Uterus (tissue), 2 donors: ENCODE measurements around the gene MORN4.

Experiments used
- CTCF ChIP-seq, 4 experiments: fragments of 200-600 bp in 2 of 4; fragments of 450-650 bp in 2 of 4; sonication (generic) in 2 of 4; IDR thresholded peaks; one replicate each; pipeline ENCODE4 v1.5.1; 2016 to 2019; ENCODE audit warnings: antibody characterized with exemption in 4 of 4, mild to moderate bottlenecking in 2 of 4, moderate library complexity in 1 of 4
- POLR2A ChIP-seq, 2 donors: fragments of 450-650 bp; IDR thresholded peaks; one replicate each; pipeline ENCODE4 v1.6.1; 2016; ENCODE audit warnings: antibody characterized with exemption in 2 of 2, mild to moderate bottlenecking in 1 of 2, moderate library complexity in 1 of 2

- TF ChIP-seq POLR2A (IDR thresholded peaks at IDR 0.05) (no peak), CTCF (IDR thresholded peaks at IDR 0.05) (no peak)
Measured at GRCh38 chr10:97666992-97667391, 33.7 kb upstream of the MORN4 start.
